B cell (primary cell): ENCODE results near the gene ATP11C.

Source experiments
- CTCF ChIP-seq: fragments of 200-600 bp; IDR thresholded peaks from one replicate; pipeline ENCODE4 v1.8.0; 2022; ENCODE audit warnings: antibody characterized with exemption, mild to moderate bottlenecking
- EZH2 ChIP-seq: IDR thresholded peaks from 2 replicates; pipeline ENCODE4 v1.6.1; 2012; ENCODE audit warnings: borderline replicate concordance, low read depth, mild to moderate bottlenecking, moderate library complexity, low read length; ENCODE audit not compliant: insufficient read depth, poor library complexity, severe bottlenecking

- TF ChIP-seq CTCF (no peak), EZH2 (no peak)
These were observed 130.8 kb downstream of the ATP11C start for GRCh38 chrX:139802048-139802447.
